Mucosa of descending colon (tissue), 3 donors: ENCODE results near the gene MAP2K7. TPM values are rescaled to one million over a fixed set of nuclear protein-coding genes. Genes with fewer than 3 reads are reported as not detected.

Experiments used
- ATAC-seq: fragments of 200-7000 bp; cut with Tn5 transposase; one replicate; pipeline ENCODE4 v1.9.1; 2020; ENCODE audit warnings: mild to moderate bottlenecking, moderate library complexity
- DNase-seq, 3 donors: peaks; one replicate each; pipeline ENCODE4 v3.0.0-alpha.2; 2020
- H3K36me3 ChIP-seq: fragments of 200-600 bp; one replicate; pipeline ENCODE4 v1.8.0; 2021; ENCODE audit warnings: low read depth, mild to moderate bottlenecking
- H3K4me1 ChIP-seq: fragments of 200-600 bp; one replicate; pipeline ENCODE4 v1.8.0; 2021; ENCODE audit warnings: low read depth, mild to moderate bottlenecking
- H3K4me3 ChIP-seq: fragments of 200-600 bp; one replicate; pipeline ENCODE4 v1.8.0; 2021; ENCODE audit warnings: mild to moderate bottlenecking
- H3K9me3 ChIP-seq: fragments of 200-600 bp; one replicate; pipeline ENCODE4 v1.8.0; 2021; ENCODE audit warnings: mild to moderate bottlenecking
- intact Hi-C, 2 donors: fragments of 100-400 bp; cut with DNase I in 1 of 2; cut with micrococcal nuclease in 1 of 2; formaldehyde crosslinking; loops; one replicate each; pipeline versions ENCODE4 v1.11.0 to v1.11.1; 2022; cut with DNase I, micrococcal nuclease
- total RNA-seq, 3 donors: library from RNA; stranded (reverse); fragmentation: NEBNext Ultra II Directional in 2 of 3; extraction: Animal tissue kit (Norgen Biotek cat#: 25700) in 2 of 3; gene quantifications; one replicate each; pipeline versions ENCODE4 v1.2.1 to v1.2.4, GENCODE V29; 2021 to 2023
- TF ChIP-seq, protein P1 (sequence below): fragments of 200-600 bp; IDR thresholded peaks from one replicate; pipeline ENCODE4 v1.8.0; 2022; ENCODE audit warnings: antibody characterized with exemption, mild to moderate bottlenecking
- donor health status: DM: no; HTN: no; CAD: no; lungs with moderate emphysema.
- donor health status: DM: no; HTN: no; CAD: no.
- donor health status: DM: no; HTN: yes; CAD: no.

MAP2K7 gene
- total RNA-seq, 3 donors from 2014 or later = 31.5 to 49.2 (median 41.7) TPM

GRCh38 chr19:7861619-7862412, 41.9 kb upstream of the MAP2K7 start:
- intact Hi-C loops = no loop called here
- ATAC-seq = peak; percentile 2
- Histone ChIP-seq H3K4me1 (peaks cover 18% of the 10 kb centered on the region), H3K4me3 (no peak overlapping the region), H3K9me3 (no peaks in the 10 kb centered on the region), H3K36me3 (no peaks in the 10 kb centered on the region)
- TF ChIP-seq, protein P1, sequence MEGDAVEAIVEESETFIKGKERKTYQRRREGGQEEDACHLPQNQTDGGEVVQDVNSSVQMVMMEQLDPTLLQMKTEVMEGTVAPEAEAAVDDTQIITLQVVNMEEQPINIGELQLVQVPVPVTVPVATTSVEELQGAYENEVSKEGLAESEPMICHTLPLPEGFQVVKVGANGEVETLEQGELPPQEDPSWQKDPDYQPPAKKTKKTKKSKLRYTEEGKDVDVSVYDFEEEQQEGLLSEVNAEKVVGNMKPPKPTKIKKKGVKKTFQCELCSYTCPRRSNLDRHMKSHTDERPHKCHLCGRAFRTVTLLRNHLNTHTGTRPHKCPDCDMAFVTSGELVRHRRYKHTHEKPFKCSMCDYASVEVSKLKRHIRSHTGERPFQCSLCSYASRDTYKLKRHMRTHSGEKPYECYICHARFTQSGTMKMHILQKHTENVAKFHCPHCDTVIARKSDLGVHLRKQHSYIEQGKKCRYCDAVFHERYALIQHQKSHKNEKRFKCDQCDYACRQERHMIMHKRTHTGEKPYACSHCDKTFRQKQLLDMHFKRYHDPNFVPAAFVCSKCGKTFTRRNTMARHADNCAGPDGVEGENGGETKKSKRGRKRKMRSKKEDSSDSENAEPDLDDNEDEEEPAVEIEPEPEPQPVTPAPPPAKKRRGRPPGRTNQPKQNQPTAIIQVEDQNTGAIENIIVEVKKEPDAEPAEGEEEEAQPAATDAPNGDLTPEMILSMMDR = no peak
- peak in 1 of 3 donors; percentile 51 for DNase-seq

DNA sequence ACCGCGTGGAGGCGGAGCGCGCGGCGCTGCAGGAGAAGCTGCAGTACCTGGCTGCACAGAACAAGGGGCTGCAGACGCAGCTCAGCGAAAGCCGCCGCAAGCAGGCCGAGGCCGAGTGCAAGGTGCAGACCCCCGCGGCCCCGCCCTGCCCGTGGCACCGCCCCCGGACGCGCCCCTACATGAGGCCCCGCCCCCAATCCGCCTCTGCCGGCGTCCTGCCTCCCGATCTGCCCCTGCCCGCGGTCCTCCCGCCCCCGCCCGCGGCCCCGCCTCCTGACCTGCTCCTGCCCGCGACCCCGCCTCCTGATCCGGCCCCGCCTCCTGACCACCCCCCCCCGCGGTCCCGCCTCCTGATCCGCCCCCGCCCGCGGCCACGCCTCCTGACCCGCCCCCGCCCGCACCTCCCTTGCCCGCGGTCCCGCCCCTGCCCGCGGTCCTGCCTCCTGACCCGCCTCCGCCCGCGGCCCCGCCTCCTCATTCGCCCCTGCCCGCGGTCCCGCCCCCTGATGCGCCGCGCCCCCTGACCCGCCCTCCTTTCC, 41.2 kb upstream of the MAP2K7 start:
- Histone ChIP-seq H3K9me3 (no peaks in the 10 kb centered on the region), H3K36me3 (no peaks in the 10 kb centered on the region), H3K4me3 (no peak overlapping the region), H3K4me1 (peaks cover 18% of the 10 kb centered on the region)
- DNase-seq = peak; percentile 83 to 88 (median 87)
- TF ChIP-seq, protein P1 = no peak
- ATAC-seq = peak; percentile 85
- intact Hi-C loops = no loop called here

GRCh38 chr19:7863157-7863970, 40.3 kb upstream of the MAP2K7 start:
- TF ChIP-seq, protein P1 = no peak
- DNase-seq (peak in 2 of 3 donors; percentile 56 to 58), ATAC-seq (peak; percentile 16)
- Histone ChIP-seq H3K4me3 (no peak overlapping the region), H3K4me1 (peaks cover 23% of the 10 kb centered on the region), H3K9me3 (no peaks in the 10 kb centered on the region), H3K36me3 (no peaks in the 10 kb centered on the region)
- intact Hi-C loops = no loop called here

DNA sequence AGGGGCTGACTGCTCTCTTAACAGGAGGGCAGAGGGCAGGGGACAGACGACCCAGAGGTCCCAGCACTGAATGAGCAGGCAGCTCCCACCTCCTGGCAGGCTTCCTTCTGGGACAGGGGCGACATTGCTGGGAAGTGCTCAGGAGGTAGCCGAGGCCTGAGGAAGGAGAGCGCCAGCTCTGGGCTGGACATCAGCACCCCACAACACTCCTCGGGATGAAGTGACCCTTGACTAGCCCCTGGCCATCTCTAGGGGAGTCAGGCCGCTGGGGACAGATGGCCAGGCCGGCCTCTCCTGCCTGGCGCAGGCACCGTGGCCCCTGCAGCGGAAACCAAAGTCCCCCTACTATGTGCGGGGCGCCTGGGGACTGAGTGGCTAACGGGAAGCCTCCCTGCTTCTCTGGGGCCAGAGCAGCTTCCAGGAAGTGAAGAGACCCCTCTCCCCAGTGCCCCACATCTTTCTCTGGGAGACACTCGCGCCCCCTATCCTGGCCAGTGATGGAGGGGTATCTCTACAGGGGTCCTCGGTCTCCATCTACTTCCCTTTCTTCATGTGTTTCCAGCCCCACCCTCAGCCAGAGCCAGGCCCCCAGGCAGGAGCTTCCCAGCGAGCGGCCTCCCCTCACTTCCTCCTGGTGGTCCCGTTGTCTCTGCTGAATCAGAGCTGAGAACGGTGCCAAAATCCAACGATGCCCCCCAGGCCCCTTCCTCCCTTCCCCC, 39.5 kb upstream of the MAP2K7 start:
- Histone ChIP-seq H3K9me3 (no peaks in the 10 kb centered on the region), H3K4me1 (peaks cover 30% of the 10 kb centered on the region), H3K36me3 (no peaks in the 10 kb centered on the region), H3K4me3 (no peak overlapping the region)
- intact Hi-C loops = no loop called here
- no peak for ATAC-seq
- peak in 1 of 3 donors; percentile 48 for DNase-seq
- TF ChIP-seq, protein P1 = no peak

DNA sequence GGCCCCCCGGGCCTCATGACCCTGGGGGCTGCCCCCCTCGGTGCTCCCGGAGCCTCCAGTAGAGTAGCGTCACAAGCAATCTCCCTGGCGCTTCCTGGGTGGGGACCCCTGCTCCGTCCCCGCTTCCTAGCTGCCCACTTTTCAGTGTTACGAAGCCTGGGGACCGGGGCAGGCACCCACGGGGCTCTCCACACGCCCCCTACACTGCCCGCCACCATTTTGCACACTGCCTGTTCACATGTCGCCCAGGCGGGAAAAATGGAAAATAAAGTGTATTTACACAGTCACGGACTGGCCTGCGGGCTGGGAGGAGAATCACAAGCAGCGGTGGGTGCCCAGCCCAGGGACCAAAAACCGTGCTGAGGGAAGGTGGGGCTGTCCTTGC, 39.0 kb upstream of the MAP2K7 start:
- Histone ChIP-seq H3K4me1 (peaks cover 30% of the 10 kb centered on the region), H3K4me3 (no peak overlapping the region), H3K36me3 (no peaks in the 10 kb centered on the region), H3K9me3 (no peaks in the 10 kb centered on the region)
- ATAC-seq = no peak
- intact Hi-C loops = no loop called here
- TF ChIP-seq, protein P1 = no peak
- DNase-seq = no peak
